ENCODE data around the gene TIMM10B.
"Not testable (repeated sequence)": the region's sequence is repeated elsewhere in the genome, so short reads cannot be mapped to it uniquely, and the experiment has no call there.

Gene TIMM10B

GRCh38 chr11:6520265-6520664 is 39.0 kb downstream of the TIMM10B start:
- DNase-seq: no peak

GRCh38 chr11:6521946-6522345 is 40.6 kb downstream of the TIMM10B start:
- DNase-seq: not testable (repeated sequence)

GRCh38 chr11:6523253-6523652 is 42.0 kb downstream of the TIMM10B start:
- no peak for DNase-seq

GRCh38 chr11:6526411-6527135 is 45.3 kb downstream of the TIMM10B start:
- no peak for DNase-seq

GRCh38 chr11:6529266-6529665 is 48.0 kb downstream of the TIMM10B start:
- no peak for DNase-seq

GRCh38 chr11:6530848-6531247 is 49.5 kb downstream of the TIMM10B start:
- no peak for DNase-seq

- DNase-seq: no peak
These were observed 50.0 kb downstream of the TIMM10B start for GRCh38 chr11:6531267-6531752.
